Neural cell (in vitro differentiated cells): Measurements from ENCODE around the gene C10orf90. TPM values are rescaled to one million over a fixed set of nuclear protein-coding genes. Genes with fewer than 3 reads are reported as not detected.

Experiments used
- H2AFZ ChIP-seq: fragments of 200-600, 300-800 bp; sonication (generic), shearing (Covaris generic); 2 replicates; pipeline ENCODE4 v1.6.0; 2014; ENCODE audit warnings: low read depth, mild to moderate bottlenecking, antibody characterized with exemption, low read length, moderate library complexity
- H3F3A ChIP-seq: fragments of 200-600 bp; shearing (Covaris generic); 2 replicates; pipeline ENCODE4 v1.6.1; 2016; ENCODE audit warnings: mild to moderate bottlenecking, moderate library complexity, mixed read lengths, antibody characterized with exemption, low read length; ENCODE audit not compliant: insufficient read depth, poor library complexity, severe bottlenecking
- H3K27ac ChIP-seq: fragments of 200-600, 300-800 bp; sonication (generic), shearing (Covaris generic); 2 replicates; pipeline ENCODE4 v1.5.1; 2014; ENCODE audit warnings: mild to moderate bottlenecking, low read length, moderate library complexity
- H3K27me3 ChIP-seq: fragments of 300-800, 200-600 bp; sonication (generic), shearing (Covaris generic); 2 replicates; pipeline ENCODE4 v1.6.0; 2014; ENCODE audit warnings: mild to moderate bottlenecking, low read depth, low read length, moderate library complexity; ENCODE audit not compliant: insufficient read depth
- H3K36me3 ChIP-seq: fragments of 300-800, 200-600 bp; sonication (generic), shearing (Covaris generic); 2 replicates; pipeline ENCODE4 v1.5.1; 2014; ENCODE audit warnings: mild to moderate bottlenecking, antibody characterized with exemption, low read length, moderate library complexity; ENCODE audit not compliant: insufficient read depth
- H3K4me2 ChIP-seq: fragments of 300-800, 200-600 bp; sonication (generic), shearing (Covaris generic); 2 replicates; pipeline ENCODE4 v1.6.0; 2014; ENCODE audit warnings: mild to moderate bottlenecking, low read length
- H3K4me3 ChIP-seq: fragments of 300-800, 200-600 bp; sonication (generic), shearing (Covaris generic); 2 replicates; pipeline ENCODE4 v1.5.1; 2014; ENCODE audit warnings: mild to moderate bottlenecking, low read length, moderate library complexity
- H3K79me2 ChIP-seq: fragments of 200-600 bp; shearing (Covaris generic); replicated peaks from 2 replicates; pipeline ENCODE4 v1.6.0; 2014; ENCODE audit warnings: mild to moderate bottlenecking, low read length, moderate library complexity; ENCODE audit not compliant: insufficient read depth
- H3K9ac ChIP-seq: fragments of 300-800, 200-600 bp; sonication (generic), shearing (Covaris generic); 2 replicates; pipeline ENCODE4 v1.6.1; 2016; ENCODE audit warnings: mild to moderate bottlenecking, low read length, mixed read lengths
- H3K9me2 ChIP-seq: fragments of 200-600 bp; shearing (Covaris generic); 2 replicates; pipeline ENCODE4 v1.6.1; 2016; ENCODE audit warnings: mild to moderate bottlenecking, low read length, mixed read lengths; ENCODE audit not compliant: insufficient read depth
- H3K9me3 ChIP-seq: fragments of 200-600, 300-800 bp; sonication (generic), shearing (Covaris generic); 2 replicates; pipeline ENCODE4 v1.6.1; 2016; ENCODE audit warnings: mild to moderate bottlenecking, mixed run types, low read length, moderate library complexity, mixed read lengths
- H4K20me1 ChIP-seq: fragments of 200-600 bp; shearing (Covaris generic); 2 replicates; pipeline ENCODE4 v1.6.1; 2016; ENCODE audit warnings: mild to moderate bottlenecking, mixed run types; ENCODE audit not compliant: insufficient read depth
- EP300 ChIP-seq: fragments of 450-650 bp; conservative IDR thresholded peaks from 2 replicates; pipeline ENCODE4 v1.6.1; 2014; ENCODE audit warnings: antibody characterized with exemption, mild to moderate bottlenecking, moderate library complexity; ENCODE audit not compliant: poor library complexity, severe bottlenecking
- EZH2 ChIP-seq: fragments of 200-600, 300-800 bp; shearing (Covaris generic), sonication (generic); IDR thresholded peaks from 2 replicates; pipeline ENCODE4 v1.6.1; 2014; ENCODE audit warnings: antibody characterized with exemption, low read length, borderline replicate concordance, mild to moderate bottlenecking; ENCODE audit not compliant: insufficient read depth, poor library complexity, severe bottlenecking
- MXI1 ChIP-seq: fragments of 450-650 bp; conservative IDR thresholded peaks from 2 replicates; pipeline ENCODE4 v1.6.1; 2014; ENCODE audit warnings: antibody characterized with exemption, mild to moderate bottlenecking; ENCODE audit not compliant: poor library complexity, severe bottlenecking
- POLR2AphosphoS5 ChIP-seq: IDR thresholded peaks from 2 replicates; pipeline ENCODE4 v1.6.1; 2012
- RAD21 ChIP-seq: fragments of 450-650 bp; conservative IDR thresholded peaks from 2 replicates; pipeline ENCODE4 v1.6.1; 2014; ENCODE audit warnings: antibody characterized with exemption, mild to moderate bottlenecking, moderate library complexity
- SMC3 ChIP-seq: fragments of 450-650 bp; conservative IDR thresholded peaks from 2 replicates; pipeline ENCODE4 v1.6.1; 2014; ENCODE audit warnings: antibody characterized with exemption, mild to moderate bottlenecking, moderate library complexity; ENCODE audit not compliant: poor library complexity
- TAF1 ChIP-seq: IDR thresholded peaks from 2 replicates; pipeline ENCODE4 v1.6.1; 2012; ENCODE audit warnings: low read depth
- polyA plus RNA-seq: library from polyadenylated mRNA; depleted of rRNA; stranded (reverse); fragments of >200 nt; gene quantifications from 2 replicates; pipeline ENCODE4 v1.2.3, GENCODE V29; 2014
- TF ChIP-seq, protein P1 (sequence below): fragments of 450-650 bp; IDR thresholded peaks from 2 replicates; pipeline ENCODE4 v1.5.1; 2014; ENCODE audit warnings: antibody characterized with exemption, mild to moderate bottlenecking, moderate library complexity; ENCODE audit not compliant: poor library complexity, severe bottlenecking
- TF ChIP-seq, protein P2 (sequence below): IDR thresholded peaks from 2 replicates; pipeline ENCODE4 v1.6.1; 2012; ENCODE audit warnings: borderline replicate concordance

The C10orf90 gene
- polyA plus RNA-seq, 1 donor from 2014 or later: not detected

DNA sequence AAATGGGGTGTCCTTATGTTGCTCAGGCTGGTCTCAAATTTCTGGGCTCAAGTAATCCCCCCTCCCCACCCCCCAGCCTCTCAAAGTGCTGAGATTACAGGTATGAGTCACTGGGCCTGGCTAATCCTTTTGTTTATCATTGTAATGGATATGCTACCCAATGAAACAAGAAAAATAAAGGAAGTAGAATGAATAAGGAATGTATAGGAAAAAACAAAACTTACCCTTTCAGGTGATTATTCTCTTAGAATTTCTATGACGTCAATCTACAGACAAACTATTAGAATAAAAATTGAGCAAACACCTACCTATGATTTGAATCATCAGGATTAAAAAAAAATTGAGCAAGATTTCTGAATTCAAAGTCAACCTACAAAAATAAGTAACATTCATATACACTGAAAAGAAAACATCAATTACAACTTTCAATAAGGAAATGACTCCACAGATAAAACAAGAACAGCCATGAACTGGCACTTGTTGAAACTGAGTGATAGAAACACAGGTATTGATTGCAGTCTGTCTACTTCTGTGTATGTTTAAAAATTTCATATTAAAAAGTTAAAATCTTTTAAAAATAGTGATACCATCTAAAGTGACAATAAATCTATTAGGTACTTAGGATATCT lies 294.5 kb downstream of the C10orf90 start:
- Histone ChIP-seq H2AFZ (no peak overlapping the region), H3K9me3 (no peaks in the 10 kb centered on the region), H3K36me3 (no peaks in the 10 kb centered on the region), H3K9me2 (no peaks in the 10 kb centered on the region), H3K9ac (no peak overlapping the region), H3F3A (no peaks in the 10 kb centered on the region), H3K4me3 (no peak overlapping the region), H3K27me3 (no peaks in the 10 kb centered on the region), H3K27ac (no peak overlapping the region), H4K20me1 (no peaks in the 10 kb centered on the region), H3K4me2 (no peak overlapping the region), H3K79me2 (no peaks in the 10 kb centered on the region)
- TF ChIP-seq SMC3: no peak
- TF ChIP-seq EZH2: no peak
- TF ChIP-seq TAF1: no peak
- no peak for TF ChIP-seq POLR2AphosphoS5
- TF ChIP-seq EP300: no peak
- TF ChIP-seq MXI1: no peak
- TF ChIP-seq RAD21: no peak
- TF ChIP-seq, protein P1, sequence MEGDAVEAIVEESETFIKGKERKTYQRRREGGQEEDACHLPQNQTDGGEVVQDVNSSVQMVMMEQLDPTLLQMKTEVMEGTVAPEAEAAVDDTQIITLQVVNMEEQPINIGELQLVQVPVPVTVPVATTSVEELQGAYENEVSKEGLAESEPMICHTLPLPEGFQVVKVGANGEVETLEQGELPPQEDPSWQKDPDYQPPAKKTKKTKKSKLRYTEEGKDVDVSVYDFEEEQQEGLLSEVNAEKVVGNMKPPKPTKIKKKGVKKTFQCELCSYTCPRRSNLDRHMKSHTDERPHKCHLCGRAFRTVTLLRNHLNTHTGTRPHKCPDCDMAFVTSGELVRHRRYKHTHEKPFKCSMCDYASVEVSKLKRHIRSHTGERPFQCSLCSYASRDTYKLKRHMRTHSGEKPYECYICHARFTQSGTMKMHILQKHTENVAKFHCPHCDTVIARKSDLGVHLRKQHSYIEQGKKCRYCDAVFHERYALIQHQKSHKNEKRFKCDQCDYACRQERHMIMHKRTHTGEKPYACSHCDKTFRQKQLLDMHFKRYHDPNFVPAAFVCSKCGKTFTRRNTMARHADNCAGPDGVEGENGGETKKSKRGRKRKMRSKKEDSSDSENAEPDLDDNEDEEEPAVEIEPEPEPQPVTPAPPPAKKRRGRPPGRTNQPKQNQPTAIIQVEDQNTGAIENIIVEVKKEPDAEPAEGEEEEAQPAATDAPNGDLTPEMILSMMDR: no peak
- TF ChIP-seq, protein P2, sequence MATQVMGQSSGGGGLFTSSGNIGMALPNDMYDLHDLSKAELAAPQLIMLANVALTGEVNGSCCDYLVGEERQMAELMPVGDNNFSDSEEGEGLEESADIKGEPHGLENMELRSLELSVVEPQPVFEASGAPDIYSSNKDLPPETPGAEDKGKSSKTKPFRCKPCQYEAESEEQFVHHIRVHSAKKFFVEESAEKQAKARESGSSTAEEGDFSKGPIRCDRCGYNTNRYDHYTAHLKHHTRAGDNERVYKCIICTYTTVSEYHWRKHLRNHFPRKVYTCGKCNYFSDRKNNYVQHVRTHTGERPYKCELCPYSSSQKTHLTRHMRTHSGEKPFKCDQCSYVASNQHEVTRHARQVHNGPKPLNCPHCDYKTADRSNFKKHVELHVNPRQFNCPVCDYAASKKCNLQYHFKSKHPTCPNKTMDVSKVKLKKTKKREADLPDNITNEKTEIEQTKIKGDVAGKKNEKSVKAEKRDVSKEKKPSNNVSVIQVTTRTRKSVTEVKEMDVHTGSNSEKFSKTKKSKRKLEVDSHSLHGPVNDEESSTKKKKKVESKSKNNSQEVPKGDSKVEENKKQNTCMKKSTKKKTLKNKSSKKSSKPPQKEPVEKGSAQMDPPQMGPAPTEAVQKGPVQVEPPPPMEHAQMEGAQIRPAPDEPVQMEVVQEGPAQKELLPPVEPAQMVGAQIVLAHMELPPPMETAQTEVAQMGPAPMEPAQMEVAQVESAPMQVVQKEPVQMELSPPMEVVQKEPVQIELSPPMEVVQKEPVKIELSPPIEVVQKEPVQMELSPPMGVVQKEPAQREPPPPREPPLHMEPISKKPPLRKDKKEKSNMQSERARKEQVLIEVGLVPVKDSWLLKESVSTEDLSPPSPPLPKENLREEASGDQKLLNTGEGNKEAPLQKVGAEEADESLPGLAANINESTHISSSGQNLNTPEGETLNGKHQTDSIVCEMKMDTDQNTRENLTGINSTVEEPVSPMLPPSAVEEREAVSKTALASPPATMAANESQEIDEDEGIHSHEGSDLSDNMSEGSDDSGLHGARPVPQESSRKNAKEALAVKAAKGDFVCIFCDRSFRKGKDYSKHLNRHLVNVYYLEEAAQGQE: no peak

DNA sequence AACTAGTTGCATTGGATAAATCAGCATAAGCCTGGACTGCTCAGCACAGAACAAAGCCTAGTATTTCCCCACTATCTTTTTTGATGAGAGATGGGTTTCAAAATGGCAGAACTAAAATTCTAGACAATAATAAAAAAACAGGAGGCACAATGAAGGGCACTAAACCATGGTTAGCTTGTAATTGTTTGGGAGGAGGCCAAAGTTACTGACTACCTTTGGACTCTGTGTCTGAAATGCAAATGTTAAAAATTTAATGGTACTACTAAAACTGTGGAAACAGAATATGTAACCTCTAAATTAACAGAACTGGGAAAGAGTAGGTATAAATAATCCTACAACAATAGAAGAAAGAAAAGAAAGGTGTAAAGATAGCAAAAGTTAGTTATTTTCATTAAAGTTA lies 295.2 kb downstream of the C10orf90 start:
- Histone ChIP-seq H3K9ac (no peak overlapping the region), H3F3A (no peaks in the 10 kb centered on the region), H3K9me2 (no peaks in the 10 kb centered on the region), H3K27me3 (no peaks in the 10 kb centered on the region), H2AFZ (no peak overlapping the region), H4K20me1 (no peaks in the 10 kb centered on the region), H3K4me2 (no peak overlapping the region), H3K4me3 (no peak overlapping the region), H3K36me3 (no peaks in the 10 kb centered on the region), H3K79me2 (no peaks in the 10 kb centered on the region), H3K27ac (no peak overlapping the region), H3K9me3 (no peaks in the 10 kb centered on the region)
- TF ChIP-seq, protein P2: no peak
- TF ChIP-seq RAD21 (no peak), POLR2AphosphoS5 (no peak), EZH2 (no peak), EP300 (no peak)
- TF ChIP-seq, protein P1: no peak
